ENCODE data around the gene ELF4.

Gene ELF4

DNA sequence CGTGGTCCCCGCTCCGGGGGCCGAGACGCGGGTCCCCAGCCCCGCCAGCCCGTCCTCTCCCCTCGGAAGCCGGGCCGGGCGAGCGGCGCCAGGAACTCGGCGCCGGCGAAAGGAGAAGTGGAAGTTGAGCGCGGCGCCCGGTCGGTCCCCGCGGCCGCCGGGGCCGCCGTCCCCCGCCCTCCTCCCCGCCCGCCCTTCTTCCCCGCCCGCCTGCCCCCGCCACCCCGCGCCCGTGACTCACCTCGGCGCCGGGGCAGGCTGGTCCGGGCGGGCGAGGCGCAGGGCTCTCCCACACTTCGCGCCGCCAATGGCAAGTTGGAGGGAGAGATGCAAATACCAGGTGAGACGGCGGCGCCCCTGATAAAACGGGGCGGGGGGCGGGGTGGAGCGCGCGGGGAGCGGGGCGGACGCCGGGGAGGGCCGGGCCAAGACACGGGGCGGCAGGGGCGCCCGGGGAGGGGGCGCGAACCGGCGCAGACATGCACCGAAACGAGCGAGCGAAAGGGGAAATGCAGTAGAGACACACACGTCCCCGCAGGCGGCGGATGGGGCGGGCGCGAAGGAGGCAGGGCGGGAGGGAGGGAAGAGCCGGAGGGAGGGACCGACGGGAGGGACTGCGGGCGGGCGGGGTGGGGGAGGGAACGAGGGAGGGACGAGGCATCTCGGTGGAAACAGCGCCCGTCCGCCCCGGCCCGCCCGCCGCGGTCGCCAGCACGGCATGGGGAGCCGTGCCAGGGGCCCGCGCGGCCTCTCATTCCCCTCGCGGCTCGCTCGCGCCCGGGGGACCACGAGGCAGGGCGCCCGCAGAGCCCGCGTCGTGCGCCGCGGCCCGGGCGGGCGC, at the start of gene ELF4:
Gene ELF4, minus strand, starts transcription at position 119 of the 841 bp plus-strand sequence. CDS start 29,167 bp downstream, outside the sequence.
- in situ Hi-C loops (cut with MboI; ENCODE audit: low sequenced_read_pairs): no loop called here

DNA sequence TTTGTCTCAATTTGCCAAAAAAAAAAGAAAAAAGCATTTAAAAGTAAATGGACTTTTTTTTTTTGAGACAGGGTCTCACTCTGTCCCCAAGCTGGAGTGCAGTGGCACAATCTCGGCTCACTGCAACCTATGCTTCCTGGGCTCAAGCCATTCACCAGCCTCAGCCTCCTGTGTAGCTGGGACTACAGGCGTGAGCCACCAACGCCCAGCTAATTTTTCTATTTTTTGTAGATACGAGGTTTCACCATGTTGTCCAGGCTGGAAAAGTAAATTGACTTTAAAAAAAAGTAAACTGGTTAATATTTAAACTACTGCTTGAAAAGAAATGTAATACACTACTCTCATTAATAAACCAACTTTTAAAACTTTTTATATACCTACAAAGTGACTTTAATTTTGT, 49.5 kb upstream of the ELF4 start:
- in situ Hi-C loops (cut with MboI; ENCODE audit: low sequenced_read_pairs): no loop called here

DNA sequence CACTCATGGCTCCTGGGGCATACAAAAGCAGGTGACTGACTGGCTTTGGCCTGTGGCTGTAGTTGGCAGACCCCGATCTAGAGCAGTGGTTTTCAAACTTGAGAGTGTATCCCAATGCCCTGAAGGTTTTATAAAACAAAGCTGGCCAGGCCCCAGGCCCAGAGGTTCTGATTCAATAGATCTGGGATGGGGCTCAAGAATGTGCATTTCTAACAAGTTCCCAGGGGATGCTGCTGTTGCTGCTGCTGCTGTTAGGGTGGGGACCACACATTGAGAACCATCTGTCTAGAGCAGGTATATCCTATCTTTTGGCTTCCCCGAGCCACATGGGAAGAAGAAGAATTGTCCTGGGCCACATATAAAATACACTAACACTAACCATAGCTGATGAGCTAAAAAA, 48.0 kb upstream of the ELF4 start:
- in situ Hi-C loops (cut with MboI; ENCODE audit: low sequenced_read_pairs): no loop called here

DNA sequence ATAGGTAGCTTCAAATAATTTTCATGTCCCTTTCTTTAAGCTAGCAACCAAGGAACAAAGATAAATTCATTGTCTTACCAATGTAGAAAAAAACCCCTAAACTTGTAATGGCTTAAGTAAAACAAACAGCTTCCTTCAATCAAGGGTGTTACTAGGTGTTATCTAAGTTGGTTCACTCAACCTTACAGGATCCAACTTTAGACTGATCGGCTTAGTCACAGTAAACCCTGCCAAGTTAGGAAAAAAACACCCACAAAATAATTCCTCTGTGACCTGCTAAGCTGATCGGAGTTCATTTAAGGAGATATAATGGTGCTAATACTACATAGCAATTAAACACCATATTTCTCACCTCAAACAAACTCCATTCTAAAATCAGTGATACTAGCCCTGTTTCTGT, 45.3 kb upstream of the ELF4 start:
- in situ Hi-C loops (cut with MboI; ENCODE audit: low sequenced_read_pairs): no loop called here

DNA sequence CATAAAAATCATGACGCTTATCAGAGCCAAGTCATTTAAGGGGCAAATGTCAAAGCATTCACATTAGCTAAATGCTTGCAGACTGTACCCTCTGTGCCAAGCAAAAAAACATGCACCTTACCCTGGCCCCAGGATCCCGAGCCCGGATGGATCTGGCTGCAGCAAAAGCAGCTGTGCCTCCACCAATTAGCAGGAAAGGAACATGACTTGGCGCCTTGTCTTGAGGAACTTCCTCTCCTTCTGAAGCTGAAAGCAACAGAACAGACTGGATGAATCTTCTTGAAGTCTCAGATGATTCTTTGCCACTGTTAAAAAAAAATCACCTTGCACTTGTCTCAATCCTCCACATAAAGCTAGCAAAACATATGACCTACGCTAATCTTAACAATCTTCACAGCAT, 37.3 kb upstream of the ELF4 start:
- in situ Hi-C loops (cut with MboI; ENCODE audit: low sequenced_read_pairs): no loop called here

DNA sequence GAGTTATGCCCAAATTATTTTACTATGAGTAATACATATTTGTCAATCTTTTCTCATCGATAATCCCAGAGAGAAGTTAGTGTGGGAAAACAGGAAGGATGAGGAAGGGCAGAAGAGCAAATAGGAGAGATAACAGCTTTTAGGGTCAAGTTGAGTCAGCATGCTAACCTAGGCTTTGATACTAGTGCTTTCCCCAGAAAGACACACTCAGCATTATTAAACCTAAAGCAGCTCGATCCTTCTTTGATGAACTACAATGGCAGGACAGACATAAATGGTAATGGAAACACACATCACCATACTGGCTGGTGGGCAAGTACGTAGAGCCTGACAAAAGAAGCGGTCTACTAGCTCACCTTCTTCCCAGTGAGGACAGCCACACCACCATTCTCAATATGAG, 34.8 kb upstream of the ELF4 start:
- in situ Hi-C loops (cut with MboI; ENCODE audit: low sequenced_read_pairs): no loop called here

DNA sequence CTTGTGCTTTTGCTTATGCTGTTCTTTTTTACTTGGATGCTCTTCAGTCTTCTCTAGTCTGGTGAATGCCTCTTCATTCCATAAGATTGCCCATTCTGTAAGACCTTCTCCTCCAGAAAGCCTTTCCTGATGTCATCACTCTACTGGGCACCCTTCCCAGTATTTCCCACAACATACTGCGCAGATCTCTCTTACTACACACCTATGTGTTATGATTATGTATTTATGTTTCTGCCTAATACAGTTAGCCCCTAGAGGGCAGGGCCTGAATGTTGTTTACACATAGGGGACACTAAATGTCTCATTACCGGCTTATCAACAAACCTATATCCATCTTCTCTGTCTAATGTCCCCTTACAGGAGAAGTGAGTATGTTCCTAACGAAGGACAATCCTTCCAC, 34.2 kb upstream of the ELF4 start:
- in situ Hi-C loops (cut with MboI; ENCODE audit: low sequenced_read_pairs): no loop called here

DNA sequence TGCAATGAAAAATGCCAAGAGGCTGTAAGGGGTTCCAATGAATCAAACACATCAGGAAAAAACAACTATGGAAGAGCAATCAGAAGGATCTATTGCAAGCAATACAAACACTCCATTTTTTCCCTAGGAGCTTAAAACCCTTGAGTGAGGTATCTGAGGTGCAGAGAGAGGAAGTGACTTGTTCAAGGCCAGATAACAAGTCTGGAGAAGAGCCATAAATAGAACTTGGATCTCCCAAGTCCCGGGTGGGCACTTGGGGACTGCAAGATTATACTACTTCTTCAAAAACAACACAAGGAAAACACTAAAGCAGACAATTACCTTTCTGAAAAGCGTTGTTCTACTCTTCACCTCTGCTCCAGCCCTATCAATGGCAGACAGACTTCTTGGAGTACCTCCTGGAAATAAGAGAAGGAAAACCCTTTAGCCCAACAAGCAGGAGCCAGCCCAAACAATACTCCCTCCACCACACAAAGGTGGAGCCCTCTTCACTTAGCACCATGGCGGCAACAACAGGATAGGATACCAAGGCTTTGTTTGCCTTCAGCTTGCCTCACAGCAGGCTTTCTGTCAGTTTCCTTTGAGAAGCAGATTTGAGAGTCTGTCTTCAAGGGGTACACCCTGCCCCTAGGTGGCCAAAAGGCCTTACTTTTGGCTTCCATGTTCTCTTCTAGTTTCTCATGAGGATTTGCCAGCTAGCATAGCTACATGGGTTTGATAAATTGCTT, 29.3 kb upstream of the ELF4 start:
- in situ Hi-C loops (cut with MboI; ENCODE audit: low sequenced_read_pairs): no loop called here

DNA sequence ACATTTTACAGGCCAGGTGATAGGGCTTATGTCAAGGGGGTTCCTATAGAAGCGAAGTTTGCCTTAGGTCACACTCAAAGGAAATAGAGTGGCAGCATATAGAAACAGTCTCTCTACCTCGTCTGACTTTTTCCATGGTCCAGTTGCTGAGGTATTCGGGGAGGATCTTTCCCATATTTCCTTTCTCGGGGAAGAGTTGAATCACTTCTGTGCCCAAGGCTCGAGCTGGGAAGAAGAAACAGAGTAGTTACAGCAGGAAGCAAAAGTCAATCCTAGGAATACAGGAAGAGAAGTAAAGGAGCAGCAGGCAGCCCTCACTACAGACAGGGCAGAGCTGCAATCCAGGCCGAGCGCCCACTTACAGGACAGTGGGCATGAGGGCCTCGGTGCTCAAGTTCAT, 26.7 kb upstream of the ELF4 start:
- in situ Hi-C loops (cut with MboI; ENCODE audit: low sequenced_read_pairs): no loop called here

DNA sequence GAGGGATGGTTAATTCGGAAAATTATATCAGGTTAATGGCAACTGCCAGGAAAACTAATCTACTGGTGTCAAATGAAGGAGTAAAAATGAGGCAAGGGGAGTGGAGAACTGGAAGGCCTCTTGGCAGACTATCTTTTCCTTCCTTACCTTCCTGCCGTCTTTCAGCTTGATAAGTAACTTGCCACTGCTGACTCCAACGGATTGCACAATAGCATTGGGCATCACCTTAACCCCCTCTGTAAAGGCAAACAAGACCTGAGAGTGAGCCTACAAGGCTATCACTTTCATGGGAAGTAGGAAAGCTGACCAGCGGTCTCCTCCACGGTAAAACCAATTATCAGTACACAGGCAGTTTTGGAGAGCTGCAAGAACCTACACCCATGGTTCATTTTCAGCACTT, 26.2 kb upstream of the ELF4 start:
- in situ Hi-C loops (cut with MboI; ENCODE audit: low sequenced_read_pairs): no loop called here

DNA sequence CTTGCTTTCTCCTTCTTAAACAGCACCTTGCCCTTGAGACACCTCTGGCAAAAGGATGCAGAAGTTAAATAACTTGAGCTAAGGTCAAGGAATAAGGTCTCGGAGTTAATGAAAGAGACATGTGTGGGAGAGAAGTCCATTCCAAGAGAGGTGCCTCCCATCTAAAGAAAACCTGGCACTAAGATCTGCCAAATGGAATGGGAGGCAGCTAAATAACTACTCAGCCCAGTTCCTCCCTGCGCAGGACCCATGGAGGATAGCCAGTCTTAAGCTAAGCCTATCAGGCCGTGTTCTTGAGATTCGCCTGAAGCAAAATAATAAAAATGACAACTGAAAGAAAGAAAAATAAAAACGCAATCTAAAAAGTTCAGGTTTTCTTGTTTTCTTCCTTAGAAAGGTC, 20.7 kb upstream of the ELF4 start:
- in situ Hi-C loops (cut with MboI; ENCODE audit: low sequenced_read_pairs): no loop called here

DNA sequence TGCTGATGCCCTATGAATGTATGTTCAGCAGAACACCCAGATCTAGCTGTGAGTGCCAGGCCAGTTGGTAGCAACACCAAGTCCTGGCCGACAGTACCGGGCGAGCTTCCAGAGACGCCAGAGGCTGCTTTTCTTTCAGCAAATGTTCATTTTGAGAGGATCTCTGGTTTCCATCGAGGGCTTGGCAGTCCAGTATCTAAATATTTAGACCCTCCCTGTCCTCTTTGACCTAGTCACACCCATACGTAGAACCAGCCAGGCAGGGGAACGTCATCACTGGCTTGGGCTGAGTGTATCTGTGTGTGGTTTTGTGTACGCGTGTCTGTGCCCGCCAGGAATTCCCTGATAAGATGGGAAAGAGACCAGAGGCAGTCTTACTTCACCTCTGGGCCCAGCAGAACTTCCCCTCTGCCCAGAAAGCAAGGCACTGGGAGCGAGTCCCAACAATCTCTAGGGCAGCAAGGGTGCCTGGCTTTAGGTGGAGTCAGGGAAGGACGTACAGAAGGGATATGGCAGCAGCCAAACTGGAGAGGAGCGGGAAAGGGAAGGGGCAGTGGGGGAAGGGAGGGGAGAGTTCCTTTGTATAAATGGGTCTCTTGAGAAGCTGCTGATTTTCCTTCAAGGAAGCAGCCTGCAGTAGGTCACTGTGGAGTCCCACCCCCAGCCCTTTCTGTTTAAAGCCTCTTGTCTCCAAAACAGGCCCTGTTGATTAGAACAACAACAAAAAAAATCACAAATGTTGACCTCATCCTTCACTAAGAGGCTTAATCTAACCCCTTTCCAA, 15.0 kb upstream of the ELF4 start:
- in situ Hi-C loops (cut with MboI; ENCODE audit: low sequenced_read_pairs): loop anchor here (10.0 kb wide), 1 partner anchor 50 kb away; no protein-coding TSS in a partner anchor

DNA sequence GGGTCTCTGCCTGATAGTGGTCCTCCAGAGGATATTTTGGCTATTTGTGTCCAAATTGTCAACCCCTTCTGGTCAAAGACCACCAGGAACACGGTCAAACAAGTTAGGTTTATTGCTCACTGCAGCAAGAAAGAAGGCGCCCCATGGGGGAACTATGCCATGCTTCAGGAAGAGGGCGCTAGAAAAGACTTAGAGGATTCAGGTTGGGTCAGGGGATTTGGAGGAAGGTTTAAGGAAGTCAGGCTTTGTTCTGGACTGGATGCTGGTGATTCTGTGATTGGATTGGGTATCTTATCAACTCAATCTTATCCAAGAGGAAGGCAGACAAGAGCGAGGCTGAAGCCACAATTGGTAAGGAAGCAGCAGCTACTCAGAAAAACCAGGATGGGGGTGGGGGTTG, 14.3 kb upstream of the ELF4 start:
- in situ Hi-C loops (cut with MboI; ENCODE audit: low sequenced_read_pairs): loop anchor here (10.0 kb wide), 1 partner anchor 50 kb away; no protein-coding TSS in a partner anchor

DNA sequence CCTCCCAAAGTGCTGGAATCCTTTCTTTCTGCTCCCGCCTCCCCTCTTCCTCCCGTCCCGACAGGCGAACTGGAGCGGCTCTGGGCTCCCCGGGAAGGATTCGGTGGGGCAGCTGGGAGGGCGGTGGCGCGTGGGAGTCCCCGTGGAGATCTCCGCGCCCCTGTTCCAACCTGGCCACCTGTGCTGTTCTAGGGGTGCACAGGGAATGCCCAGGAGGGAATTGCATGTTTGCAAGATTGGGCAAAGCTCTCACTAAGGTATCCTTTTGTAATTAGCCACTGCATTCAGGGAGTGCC, 11.2 kb upstream of the ELF4 start:
- in situ Hi-C loops (cut with MboI; ENCODE audit: low sequenced_read_pairs): loop anchor here (10.0 kb wide), 1 partner anchor 47 kb away; no protein-coding TSS in a partner anchor

DNA sequence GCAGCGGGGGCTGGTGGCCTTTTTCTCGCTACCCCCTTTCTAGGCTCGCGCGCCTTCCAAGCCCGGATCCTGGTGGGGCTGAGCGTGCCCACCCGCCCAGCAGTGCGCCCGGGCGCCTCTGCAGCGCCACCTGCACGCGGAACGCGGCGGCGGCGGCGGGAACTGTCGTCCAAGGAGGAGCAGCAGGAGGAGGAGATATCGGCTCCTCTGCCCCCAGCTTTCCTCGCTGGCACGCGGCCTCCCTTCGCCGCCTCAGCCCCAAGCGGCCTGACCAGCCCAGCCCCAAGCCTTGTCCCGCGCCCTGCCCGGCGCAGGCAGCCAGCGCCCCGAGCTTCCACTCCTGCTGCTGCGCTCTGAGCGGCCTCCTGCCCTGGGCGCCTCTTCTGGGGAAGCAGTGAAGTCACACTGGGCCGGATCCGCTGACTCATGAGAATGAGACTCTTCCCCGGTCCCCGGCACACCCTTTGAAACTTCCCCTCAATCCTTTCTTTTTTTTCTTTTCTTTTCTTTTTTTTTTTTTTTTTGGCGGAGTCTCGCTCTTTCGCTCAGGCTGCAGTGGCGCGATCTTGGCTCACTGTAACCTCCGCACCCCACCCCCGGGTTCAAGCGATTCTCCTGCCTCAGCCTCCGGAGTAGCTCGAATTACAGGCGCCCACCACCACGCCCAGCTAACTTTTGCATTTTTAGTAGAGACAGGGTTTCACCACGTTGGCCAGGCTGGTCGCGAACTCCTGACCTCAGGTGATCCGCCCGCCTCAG, 10.6 kb upstream of the ELF4 start:
- in situ Hi-C loops (cut with MboI; ENCODE audit: low sequenced_read_pairs): loop anchor here (10.0 kb wide), 1 partner anchor 46 kb away; no protein-coding TSS in a partner anchor

DNA sequence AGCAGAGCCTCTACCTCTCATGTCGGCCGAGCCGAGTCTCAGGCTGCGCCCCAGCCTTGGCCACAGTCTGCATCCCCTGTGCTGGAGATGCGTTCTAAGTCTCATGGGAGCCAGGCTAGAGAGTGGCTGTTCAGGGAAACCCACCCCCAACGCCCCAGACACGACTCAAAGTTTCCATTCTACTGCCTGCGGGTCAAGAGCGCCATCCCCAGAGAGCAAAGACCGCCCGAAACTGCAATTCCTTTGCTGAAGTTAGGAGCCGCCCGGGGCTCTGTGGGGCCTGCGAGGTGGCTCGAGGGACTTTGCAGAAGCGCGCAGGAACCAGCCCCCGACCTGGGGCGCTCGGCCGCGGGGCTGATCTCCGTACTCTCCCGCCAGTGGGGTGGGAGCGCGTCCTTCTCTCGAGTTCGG, 10.0 kb upstream of the ELF4 start:
- in situ Hi-C loops (cut with MboI; ENCODE audit: low sequenced_read_pairs): loop anchor here (10.0 kb wide), 1 partner anchor 46 kb away; no protein-coding TSS in a partner anchor

DNA sequence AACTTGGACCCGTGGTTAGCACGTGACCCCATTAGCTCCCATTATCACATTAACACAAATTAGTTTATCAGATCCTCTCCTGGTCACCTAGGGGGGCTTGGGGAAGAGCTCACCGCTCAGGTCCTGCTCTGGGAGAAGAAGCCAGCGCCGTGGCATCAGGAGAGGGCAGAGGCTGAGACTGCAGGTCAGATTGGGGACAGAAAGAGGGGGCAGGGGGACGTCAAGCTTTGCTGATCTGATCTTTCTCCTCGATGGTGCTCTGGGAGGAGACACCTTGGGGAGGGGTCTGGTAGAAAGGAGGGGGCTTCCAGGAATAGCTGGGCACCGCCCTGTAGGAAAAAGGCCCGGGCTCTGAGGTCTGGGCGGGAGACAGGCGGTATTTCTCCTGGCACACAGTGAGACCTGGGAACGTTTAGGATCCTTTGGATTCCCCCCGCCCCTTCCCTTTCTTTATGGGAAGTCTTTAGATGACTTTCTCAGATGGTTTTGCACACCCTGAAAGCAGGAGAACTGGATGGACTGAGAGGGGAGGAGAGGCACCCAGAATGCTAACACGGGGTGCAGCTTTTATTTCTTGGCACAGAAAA, 9.1 kb upstream of the ELF4 start:
- in situ Hi-C loops (cut with MboI; ENCODE audit: low sequenced_read_pairs): no loop called here

DNA sequence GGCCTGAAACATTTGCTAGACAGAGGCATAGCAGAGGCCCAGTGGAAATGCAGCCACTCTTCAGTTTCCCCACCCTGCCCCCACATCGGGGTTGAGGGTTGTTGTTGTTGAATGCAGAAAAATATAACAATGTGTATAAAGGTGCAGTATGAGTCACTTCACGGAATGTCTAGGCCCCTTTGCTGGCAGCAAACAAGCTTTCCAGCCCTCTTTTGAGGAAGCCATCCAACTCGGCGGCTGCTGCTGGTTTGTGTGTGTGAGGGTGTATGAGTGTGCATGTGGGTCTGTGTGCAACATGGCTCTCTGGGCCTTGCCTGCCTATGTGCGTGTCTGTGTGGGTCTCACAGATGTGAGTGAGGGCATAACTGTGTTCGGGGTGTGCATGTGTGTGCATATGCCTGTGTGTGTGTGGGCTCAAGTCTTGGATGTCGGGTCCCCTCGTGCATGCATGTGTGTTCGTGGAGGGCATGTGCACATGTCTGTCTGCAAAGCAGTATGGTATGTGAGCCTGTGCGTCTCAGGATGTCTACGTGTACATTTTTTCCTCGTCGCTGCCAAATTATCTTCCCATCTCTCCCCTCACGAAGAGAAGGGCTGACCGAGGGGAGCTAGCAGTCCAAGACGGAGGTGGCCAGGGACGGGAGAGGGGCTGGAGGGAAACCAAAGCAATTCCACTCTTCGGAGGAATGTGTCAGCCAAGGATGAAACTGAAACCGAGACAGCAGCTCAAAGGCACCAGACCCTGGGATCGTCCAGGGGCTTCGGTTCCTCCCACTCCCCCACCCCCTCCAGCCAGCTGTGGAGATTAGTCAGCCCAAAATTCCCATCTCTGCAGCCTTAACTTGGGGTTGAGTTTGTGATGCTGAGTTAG, 8.4 kb upstream of the ELF4 start:
- in situ Hi-C loops (cut with MboI; ENCODE audit: low sequenced_read_pairs): no loop called here

DNA sequence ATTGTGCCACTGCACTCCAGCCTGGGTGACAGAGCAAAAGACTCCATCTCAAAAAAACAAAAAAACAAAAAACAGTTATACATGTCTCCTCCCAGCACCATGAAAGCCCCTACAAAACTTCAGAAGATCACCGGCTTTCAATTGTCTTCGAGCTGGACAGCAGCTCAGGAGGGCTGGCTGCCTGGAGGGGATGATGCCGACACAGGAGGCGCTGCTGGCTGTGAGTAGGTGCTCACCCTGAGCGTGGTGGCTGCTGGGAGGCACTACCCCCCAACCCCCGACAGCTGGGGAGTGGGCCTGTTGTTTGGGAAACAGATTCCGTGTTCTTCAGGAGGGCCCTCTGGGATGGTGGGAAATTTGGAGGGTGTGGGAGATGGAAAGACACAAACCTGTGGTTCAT, 6.9 kb upstream of the ELF4 start:
- in situ Hi-C loops (cut with MboI; ENCODE audit: low sequenced_read_pairs): no loop called here
